Measurements from ENCODE around the gene UCK2. TPM values are rescaled to one million over a fixed set of nuclear protein-coding genes. Genes with fewer than 3 reads are reported as not detected.

The UCK2 gene
- total RNA-seq, 1 donor from 2014 or later, result 66.7 TPM

DNA sequence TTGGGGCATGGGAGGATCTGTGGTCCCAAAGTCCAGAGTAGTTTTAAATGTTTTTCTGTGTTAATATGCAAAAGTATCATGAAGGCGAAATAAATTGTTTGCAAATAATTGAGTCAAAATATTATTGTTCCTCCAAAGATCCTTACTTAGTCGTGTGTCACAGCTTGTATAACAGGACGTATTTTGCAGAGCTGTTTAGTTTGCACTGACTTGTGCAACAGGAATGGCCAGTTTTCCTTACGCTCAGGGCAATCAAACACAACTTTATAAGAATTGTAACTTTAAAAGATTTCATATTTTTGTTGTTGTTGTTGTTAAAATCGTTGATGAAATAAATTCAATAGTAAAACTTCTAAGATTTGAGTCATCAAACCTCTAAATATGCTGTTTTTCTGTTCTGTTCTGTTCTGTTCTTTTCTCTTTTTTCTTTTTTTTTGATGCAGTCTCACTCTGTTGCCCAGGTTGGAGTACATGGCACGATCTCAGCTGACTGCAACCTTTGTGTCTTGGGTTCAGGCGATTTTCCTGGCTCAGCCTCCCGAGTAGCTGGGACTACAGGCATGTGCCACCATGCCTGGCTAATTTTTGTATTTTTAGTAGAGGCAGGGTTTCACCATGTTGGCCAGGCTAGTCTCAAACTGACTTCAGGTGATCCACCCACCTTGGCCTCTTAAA lies 60.6 kb downstream of the UCK2 start:
- DNase-seq (ENCODE audit: low read depth, low spot score), result no peak
- no peaks in the 10 kb centered on the region for H3K9me3 Mint-ChIP-seq
- H3K27ac Mint-ChIP-seq (ENCODE audit: unreplicated experiment), result no peak overlapping the region
- H3K36me3 Mint-ChIP-seq (ENCODE audit: low read depth), result peaks cover 18% of the 10 kb centered on the region
- TF ChIP-seq, protein P1, sequence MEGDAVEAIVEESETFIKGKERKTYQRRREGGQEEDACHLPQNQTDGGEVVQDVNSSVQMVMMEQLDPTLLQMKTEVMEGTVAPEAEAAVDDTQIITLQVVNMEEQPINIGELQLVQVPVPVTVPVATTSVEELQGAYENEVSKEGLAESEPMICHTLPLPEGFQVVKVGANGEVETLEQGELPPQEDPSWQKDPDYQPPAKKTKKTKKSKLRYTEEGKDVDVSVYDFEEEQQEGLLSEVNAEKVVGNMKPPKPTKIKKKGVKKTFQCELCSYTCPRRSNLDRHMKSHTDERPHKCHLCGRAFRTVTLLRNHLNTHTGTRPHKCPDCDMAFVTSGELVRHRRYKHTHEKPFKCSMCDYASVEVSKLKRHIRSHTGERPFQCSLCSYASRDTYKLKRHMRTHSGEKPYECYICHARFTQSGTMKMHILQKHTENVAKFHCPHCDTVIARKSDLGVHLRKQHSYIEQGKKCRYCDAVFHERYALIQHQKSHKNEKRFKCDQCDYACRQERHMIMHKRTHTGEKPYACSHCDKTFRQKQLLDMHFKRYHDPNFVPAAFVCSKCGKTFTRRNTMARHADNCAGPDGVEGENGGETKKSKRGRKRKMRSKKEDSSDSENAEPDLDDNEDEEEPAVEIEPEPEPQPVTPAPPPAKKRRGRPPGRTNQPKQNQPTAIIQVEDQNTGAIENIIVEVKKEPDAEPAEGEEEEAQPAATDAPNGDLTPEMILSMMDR (conservative IDR thresholded peaks at IDR 0.05), result no peak
- H3K4me3 Mint-ChIP-seq, result no peak overlapping the region
- H3K27me3 Mint-ChIP-seq (ENCODE audit: low read depth), result no peaks in the 10 kb centered on the region
- peaks cover 29% of the 10 kb centered on the region for H3K4me1 Mint-ChIP-seq

DNA sequence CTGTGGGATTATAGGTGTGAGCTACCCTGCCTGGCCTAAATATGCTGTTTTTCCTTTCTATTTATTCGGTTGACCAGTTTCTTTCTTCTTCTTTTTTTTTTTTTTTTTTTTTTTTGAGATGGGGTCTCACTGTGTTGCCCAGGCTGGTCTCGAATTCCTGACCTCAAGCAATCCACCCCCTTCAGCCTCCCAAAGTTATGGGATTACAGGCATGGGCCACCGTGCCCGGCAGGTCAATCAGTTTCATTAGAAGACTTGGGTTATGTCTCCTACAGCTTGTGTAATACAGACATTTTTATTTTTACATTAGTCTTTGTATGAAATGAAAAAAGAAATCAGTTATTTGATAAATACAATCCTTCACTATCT lies 61.1 kb downstream of the UCK2 start:
- Mint-ChIP-seq H3K36me3 (ENCODE audit: low read depth) (peaks cover 17% of the 10 kb centered on the region), H3K27me3 (ENCODE audit: low read depth) (no peaks in the 10 kb centered on the region), H3K27ac (ENCODE audit: unreplicated experiment) (no peak overlapping the region), H3K9me3 (no peaks in the 10 kb centered on the region), H3K4me1 (peaks cover 23% of the 10 kb centered on the region), H3K4me3 (no peak overlapping the region)
- no peak for DNase-seq (ENCODE audit: low read depth, low spot score)
- TF ChIP-seq, protein P1 (conservative IDR thresholded peaks at IDR 0.05), result no peak

DNA sequence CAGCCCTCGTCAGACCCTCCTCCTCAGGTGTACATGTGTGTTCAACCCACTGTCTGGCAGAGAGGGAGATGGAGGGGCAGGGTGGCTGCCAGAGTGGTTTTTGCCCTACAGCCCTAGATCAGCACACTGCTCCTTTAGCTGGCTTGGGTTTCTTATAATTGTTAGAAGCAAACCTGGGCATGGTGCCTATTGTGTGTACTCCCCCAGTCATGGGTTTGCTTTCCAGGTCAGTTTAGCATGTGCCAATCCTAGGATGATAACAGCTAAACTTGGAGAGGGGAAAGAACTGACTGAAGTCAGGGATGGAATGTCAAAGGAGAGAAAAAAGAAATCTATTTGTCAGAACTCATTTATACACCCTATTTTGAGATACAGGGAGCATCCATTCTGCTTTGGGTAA lies 63.3 kb downstream of the UCK2 start:
- Mint-ChIP-seq H3K4me1 (peaks cover 11% of the 10 kb centered on the region), H3K27me3 (ENCODE audit: low read depth) (no peaks in the 10 kb centered on the region), H3K9me3 (no peaks in the 10 kb centered on the region), H3K27ac (ENCODE audit: unreplicated experiment) (no peak overlapping the region), H3K4me3 (no peak overlapping the region), H3K36me3 (ENCODE audit: low read depth) (peaks cover 17% of the 10 kb centered on the region)
- no peak for DNase-seq (ENCODE audit: low read depth, low spot score)
- TF ChIP-seq, protein P1 (conservative IDR thresholded peaks at IDR 0.05), result no peak

DNA sequence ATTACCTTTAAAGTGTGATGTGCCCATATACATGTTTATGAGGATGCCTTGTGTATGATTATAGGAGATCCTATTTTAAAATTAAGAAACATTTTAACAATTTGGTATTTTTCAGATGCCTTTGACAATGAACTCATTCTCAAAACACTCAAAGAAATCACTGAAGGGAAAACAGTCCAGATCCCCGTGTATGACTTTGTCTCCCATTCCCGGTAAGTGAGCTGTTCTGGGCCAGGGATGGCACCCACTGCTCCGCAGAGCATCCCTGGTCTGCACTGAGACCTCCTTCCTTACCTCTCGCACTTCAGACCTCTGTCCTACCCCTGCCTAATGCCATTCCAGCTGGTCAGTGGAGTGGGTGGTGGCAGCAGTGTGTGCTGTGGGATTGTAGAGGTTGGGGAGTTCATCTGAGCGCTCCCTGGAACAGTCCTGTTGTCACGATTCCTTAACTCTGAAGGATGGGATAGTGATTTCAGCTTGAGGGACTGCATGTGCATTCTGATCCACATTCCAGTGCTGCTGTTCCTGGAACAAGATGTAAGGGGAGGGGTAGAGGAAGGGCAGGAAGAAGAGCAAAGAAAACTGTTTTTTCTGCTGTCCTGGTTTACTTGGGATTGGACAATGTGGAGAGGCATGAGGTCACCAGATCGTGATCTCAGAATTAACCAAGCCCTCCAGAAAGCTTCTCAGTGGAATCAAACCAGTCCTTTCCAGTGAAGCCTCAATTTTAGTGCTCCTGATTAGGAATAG lies 63.9 kb downstream of the UCK2 start:
- H3K9me3 Mint-ChIP-seq, result no peaks in the 10 kb centered on the region
- no peaks in the 10 kb centered on the region for H3K27me3 Mint-ChIP-seq (ENCODE audit: low read depth)
- no peak overlapping the region for H3K4me3 Mint-ChIP-seq
- H3K27ac Mint-ChIP-seq (ENCODE audit: unreplicated experiment), result no peak overlapping the region
- TF ChIP-seq, protein P1 (conservative IDR thresholded peaks at IDR 0.05), result no peak
- peaks cover 14% of the 10 kb centered on the region for H3K4me1 Mint-ChIP-seq
- no peak for DNase-seq (ENCODE audit: low read depth, low spot score)
- peaks cover 17% of the 10 kb centered on the region for H3K36me3 Mint-ChIP-seq (ENCODE audit: low read depth)

DNA sequence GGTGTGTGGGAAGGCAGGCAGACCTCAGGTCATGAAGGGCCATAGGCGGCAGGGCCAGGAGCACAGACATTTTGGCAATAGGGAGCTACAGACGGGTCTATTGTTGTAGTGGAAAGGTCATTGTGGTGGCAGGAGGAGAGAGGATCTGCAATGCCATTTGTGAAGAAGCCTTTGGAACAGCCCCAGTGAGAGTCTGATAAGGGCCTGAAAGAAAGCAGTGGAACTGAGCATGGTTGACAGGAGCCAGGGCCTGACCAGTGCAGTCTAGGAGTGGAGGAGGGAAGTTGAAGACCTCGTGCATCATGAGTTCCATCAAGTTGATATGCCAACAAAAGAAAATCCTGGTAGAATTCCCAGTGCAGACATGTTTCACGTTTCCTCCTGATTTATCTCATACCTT lies 65.5 kb downstream of the UCK2 start:
- Mint-ChIP-seq H3K4me3 (no peak overlapping the region), H3K36me3 (ENCODE audit: low read depth) (peaks cover 22% of the 10 kb centered on the region), H3K9me3 (no peaks in the 10 kb centered on the region), H3K27me3 (ENCODE audit: low read depth) (no peaks in the 10 kb centered on the region), H3K27ac (ENCODE audit: unreplicated experiment) (no peak overlapping the region), H3K4me1 (peaks cover 10% of the 10 kb centered on the region)
- TF ChIP-seq, protein P1 (conservative IDR thresholded peaks at IDR 0.05), result no peak
- no peak for DNase-seq (ENCODE audit: low read depth, low spot score)
